Stimulated activated CD8-positive, alpha-beta memory T cell treated with anti-CD3 and anti-CD28 coated beads, Interleukin-4, amount 100 ng/mL, for 1 hour (primary cell): ENCODE data around the gene MOCS3.

ENCODE experiments used
- DNase-seq, 2 donors: peaks; one replicate each; pipeline ENCODE4 v3.0.0-alpha.2; 2020; ENCODE audit warnings: low read depth in 2 of 2, low spot score in 1 of 2

The MOCS3 gene

GRCh38 chr20:50958615-50959542 lies at the start of gene MOCS3:
TSS of gene MOCS3 (plus strand) at chr20:50958818. CDS start at chr20:50958843, 25 bp downstream.
- peak; percentile 65 to 74 for DNase-seq

GRCh38 chr20:50909413-50909812 lies 49.2 kb upstream of the MOCS3 start:
- no peak for DNase-seq

GRCh38 chr20:50911030-50911429 lies 47.6 kb upstream of the MOCS3 start:
- DNase-seq = no peak

- no peak for DNase-seq
These were observed 46.9 kb upstream of the MOCS3 start for GRCh38 chr20:50911716-50912115.

- DNase-seq = no peak
These were observed 44.8 kb upstream of the MOCS3 start for GRCh38 chr20:50913690-50914375.

GRCh38 chr20:50915424-50915823 lies 43.2 kb upstream of the MOCS3 start:
- DNase-seq = no peak

- DNase-seq = no peak
These were observed 42.4 kb upstream of the MOCS3 start for GRCh38 chr20:50916257-50916656.

- no peak for DNase-seq
These were observed 41.7 kb upstream of the MOCS3 start for GRCh38 chr20:50916934-50917333.

GRCh38 chr20:50918403-50918802 lies 40.2 kb upstream of the MOCS3 start:
- no peak for DNase-seq

GRCh38 chr20:50919567-50919966 lies 39.1 kb upstream of the MOCS3 start:
- no peak for DNase-seq

GRCh38 chr20:50920997-50921396 lies 37.6 kb upstream of the MOCS3 start:
- DNase-seq = no peak

- DNase-seq = no peak
These were observed 36.7 kb upstream of the MOCS3 start for GRCh38 chr20:50921803-50922501.

GRCh38 chr20:50924261-50924920 lies 34.2 kb upstream of the MOCS3 start:
- DNase-seq = no peak

- no peak for DNase-seq
These were observed 32.1 kb upstream of the MOCS3 start for GRCh38 chr20:50926530-50926929.

GRCh38 chr20:50928469-50928868 lies 30.1 kb upstream of the MOCS3 start:
- no peak for DNase-seq

- peak; percentile 67 to 77 for DNase-seq
These were observed 29.1 kb upstream of the MOCS3 start for GRCh38 chr20:50929299-50930138.

- DNase-seq = no peak
These were observed 28.3 kb upstream of the MOCS3 start for GRCh38 chr20:50930139-50930975.

- DNase-seq = no peak
These were observed 27.7 kb upstream of the MOCS3 start for GRCh38 chr20:50930976-50931305.

GRCh38 chr20:50931306-50932015 lies 27.2 kb upstream of the MOCS3 start, which contains the start of gene ADNP:
TSS of gene ADNP (minus strand) at chr20:50931437. CDS start at chr20:50903996, 27,441 bp downstream.
- DNase-seq = peak; percentile 77 to 82
